Smooth muscle cell (in vitro differentiated cells): Measurements from ENCODE around the gene PDGFRB. TPM values are rescaled to one million over a fixed set of nuclear protein-coding genes. Genes with fewer than 3 reads are reported as not detected.

ENCODE experiments used
- DNase-seq: peaks from one replicate; lab custom pipeline; 2025; ENCODE audit not compliant: unreplicated experiment; lab: John Stamatoyannopoulos, UW
- H2AFZ ChIP-seq: fragments of 200-600 bp; sonication (generic); 2 replicates; pipeline ENCODE4 v1.6.0; 2016; ENCODE audit warnings: antibody characterized with exemption, low read depth, mild to moderate bottlenecking
- H3F3A ChIP-seq: fragments of 200-600 bp; sonication (generic); 2 replicates; pipeline ENCODE4 v1.6.0; 2017; ENCODE audit warnings: antibody characterized with exemption, low read depth
- H3K27ac ChIP-seq: fragments of 200-600 bp; sonication (generic); 2 replicates; pipeline ENCODE4 v1.5.1; 2016; ENCODE audit warnings: low read depth, mild to moderate bottlenecking
- H3K27me3 ChIP-seq: fragments of 200-600 bp; sonication (generic); 2 replicates; pipeline ENCODE4 v1.6.1; 2016; ENCODE audit warnings: low read depth, mild to moderate bottlenecking
- H3K36me3 ChIP-seq: fragments of 200-600 bp; sonication (generic); 2 replicates; pipeline ENCODE4 v1.5.1; 2016; ENCODE audit warnings: low read depth
- H3K4me1 ChIP-seq: fragments of 200-600 bp; sonication (generic); 2 replicates; pipeline ENCODE4 v1.5.1; 2016; ENCODE audit warnings: low read depth
- H3K4me2 ChIP-seq: fragments of 200-600 bp; sonication (generic); 2 replicates; pipeline ENCODE4 v1.6.0; 2016; ENCODE audit warnings: mild to moderate bottlenecking
- H3K4me3 ChIP-seq: fragments of 200-600 bp; sonication (generic); 2 replicates; pipeline ENCODE4 v1.5.1; 2016; ENCODE audit warnings: mild to moderate bottlenecking
- H3K79me2 ChIP-seq: fragments of 200-600 bp; sonication (generic); 2 replicates; pipeline ENCODE4 v1.6.0; 2016; ENCODE audit warnings: low read depth, mild to moderate bottlenecking
- H3K9ac ChIP-seq: fragments of 200-600 bp; sonication (generic); 2 replicates; pipeline ENCODE4 v1.6.0; 2016; ENCODE audit warnings: low read depth
- H3K9me3 ChIP-seq: fragments of 200-600 bp; sonication (generic); replicated peaks from 2 replicates; pipeline ENCODE4 v1.5.1; 2016; ENCODE audit warnings: low read depth
- H4K20me1 ChIP-seq: fragments of 200-600 bp; sonication (generic); 2 replicates; pipeline ENCODE4 v1.6.0; 2016; ENCODE audit warnings: low read depth
- WGBS: methylation state at CpG from one replicate; pipeline ENCODE4 v1.1.7; 2016; ENCODE audit warnings: low lambda C conversion rate; 5-methylcytosine and 5-hydroxymethylcytosine counted together
- polyA plus RNA-seq: library from polyadenylated mRNA; unstranded; fragments of >200 nt; fragmentation: Nextera tagmentation; extraction: Ambion mirVana; gene quantifications from 2 replicates; pipeline ENCODE4 v1.2.1, GENCODE V29; 2016
- total RNA-seq: library from RNA; depleted of rRNA; stranded (reverse); fragments of >200 nt; gene quantifications from 2 replicates; pipeline ENCODE4 v1.2.3, GENCODE V29; 2014
- TF ChIP-seq, protein P1 (sequence below): fragments of 200-600 bp; sonication (generic); IDR thresholded peaks from 2 replicates; pipeline ENCODE4 v1.5.1; 2017; ENCODE audit warnings: borderline replicate concordance, mild to moderate bottlenecking, antibody characterized with exemption; ENCODE audit not compliant: insufficient read depth, poor library complexity, severe bottlenecking

The PDGFRB gene
- total and polyA plus RNA-seq, 2 experiments from 2014 or later, result 370 to 522 TPM

DNA sequence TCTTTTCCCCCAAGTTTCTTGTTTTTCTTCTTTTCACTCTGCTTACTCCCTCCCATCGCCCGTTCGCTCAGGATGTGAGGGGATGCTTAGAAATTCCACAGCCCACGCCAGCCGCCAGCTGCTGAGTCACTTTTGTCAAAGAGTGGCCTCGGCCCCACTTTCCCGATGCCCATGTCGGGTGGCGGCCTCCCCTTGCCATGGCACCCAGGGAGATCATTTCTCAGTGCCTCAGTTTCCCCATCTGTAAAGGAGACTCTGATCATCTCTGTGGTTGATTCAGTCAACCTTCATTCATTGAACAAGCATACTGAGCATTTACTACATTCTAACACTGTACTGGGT is 353 bp upstream of the PDGFRB start:
- Histone ChIP-seq H3K36me3 (no peaks in the 10 kb centered on the region), H3K9me3 (no peaks in the 10 kb centered on the region), H3K27me3 (no peaks in the 10 kb centered on the region), H3K4me3 (peak overlapping the region; percentile 70), H3K4me2 (peak overlapping the region; percentile 94), H4K20me1 (peaks cover 35% of the 10 kb centered on the region), H3K79me2 (peaks cover 44% of the 10 kb centered on the region), H3K27ac (peak overlapping the region; percentile 100), H3F3A (peaks cover 23% of the 10 kb centered on the region), H2AFZ (no peak overlapping the region), H3K9ac (peak overlapping the region; percentile 28), H3K4me1 (peaks cover 21% of the 10 kb centered on the region)
- no peak for DNase-seq
- WGBS, result 12% methylated on average over 7 of the region's 9 CpGs
- TF ChIP-seq, protein P1, sequence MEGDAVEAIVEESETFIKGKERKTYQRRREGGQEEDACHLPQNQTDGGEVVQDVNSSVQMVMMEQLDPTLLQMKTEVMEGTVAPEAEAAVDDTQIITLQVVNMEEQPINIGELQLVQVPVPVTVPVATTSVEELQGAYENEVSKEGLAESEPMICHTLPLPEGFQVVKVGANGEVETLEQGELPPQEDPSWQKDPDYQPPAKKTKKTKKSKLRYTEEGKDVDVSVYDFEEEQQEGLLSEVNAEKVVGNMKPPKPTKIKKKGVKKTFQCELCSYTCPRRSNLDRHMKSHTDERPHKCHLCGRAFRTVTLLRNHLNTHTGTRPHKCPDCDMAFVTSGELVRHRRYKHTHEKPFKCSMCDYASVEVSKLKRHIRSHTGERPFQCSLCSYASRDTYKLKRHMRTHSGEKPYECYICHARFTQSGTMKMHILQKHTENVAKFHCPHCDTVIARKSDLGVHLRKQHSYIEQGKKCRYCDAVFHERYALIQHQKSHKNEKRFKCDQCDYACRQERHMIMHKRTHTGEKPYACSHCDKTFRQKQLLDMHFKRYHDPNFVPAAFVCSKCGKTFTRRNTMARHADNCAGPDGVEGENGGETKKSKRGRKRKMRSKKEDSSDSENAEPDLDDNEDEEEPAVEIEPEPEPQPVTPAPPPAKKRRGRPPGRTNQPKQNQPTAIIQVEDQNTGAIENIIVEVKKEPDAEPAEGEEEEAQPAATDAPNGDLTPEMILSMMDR, result no peak

DNA sequence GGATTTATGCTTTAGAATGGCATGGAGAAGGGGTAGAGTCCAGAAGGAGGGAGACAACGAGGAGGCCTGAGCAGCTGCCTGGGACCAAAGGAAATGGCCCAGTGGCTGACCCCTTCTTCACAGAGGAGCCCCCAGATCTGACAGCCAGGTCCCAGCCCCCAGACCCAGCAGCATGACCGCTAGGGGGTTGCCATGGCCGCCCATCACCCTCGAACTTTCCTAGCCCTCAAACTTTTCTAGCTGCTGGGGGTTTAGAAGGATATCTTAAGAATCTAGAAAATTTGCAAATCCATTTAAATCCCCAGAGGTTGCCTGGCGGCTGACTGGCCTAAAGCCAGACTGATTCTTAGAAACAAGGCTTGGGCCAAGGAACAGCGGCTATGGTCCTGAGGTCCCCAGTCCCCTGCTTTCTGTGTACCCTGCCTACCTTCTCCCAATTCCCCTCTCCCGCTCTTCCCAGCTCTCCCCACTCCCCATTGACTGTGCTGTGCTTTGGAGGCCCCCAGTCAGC is 972 bp downstream of the PDGFRB start:
- peaks cover 33% of the 10 kb centered on the region for H3K4me1 ChIP-seq

DNA sequence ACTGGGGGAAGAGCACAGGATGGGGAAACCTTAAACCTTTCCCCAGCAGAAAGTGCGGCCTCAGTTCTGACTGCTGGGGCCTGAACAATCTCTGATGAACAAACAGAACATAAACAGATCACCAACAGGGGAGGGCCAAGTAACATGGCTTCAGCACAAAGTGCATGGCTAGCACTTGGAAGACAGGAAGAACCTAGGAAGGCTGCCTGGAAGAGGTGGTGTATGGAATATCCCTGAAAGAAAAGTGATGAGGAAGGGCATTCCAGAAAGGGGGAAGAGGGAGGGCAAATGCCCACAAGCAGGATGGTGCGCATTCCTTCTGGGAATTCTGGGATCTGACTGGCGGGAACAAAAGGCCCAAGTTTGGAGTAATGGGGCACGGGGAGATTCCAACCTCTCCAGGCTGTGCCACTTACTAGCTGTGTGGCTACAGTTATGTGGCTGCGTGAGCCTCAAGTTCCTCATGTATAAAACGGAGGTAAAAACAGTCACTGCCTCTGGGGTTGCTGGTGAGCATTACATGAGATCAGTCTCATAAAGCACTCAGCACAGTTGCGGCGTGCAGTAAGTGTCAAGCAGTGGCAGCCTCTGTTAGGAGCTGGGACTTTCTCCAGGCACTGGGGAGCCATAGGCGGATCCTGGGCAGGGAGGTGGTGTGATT is 1.6 kb downstream of the PDGFRB start:
- H3K4me1 ChIP-seq, result peaks cover 39% of the 10 kb centered on the region
- H2AFZ ChIP-seq, result no peak overlapping the region
- peak overlapping the region; percentile 94 for H3K4me2 ChIP-seq
- H3K27ac ChIP-seq, result peak overlapping the region; percentile 100
- no peaks in the 10 kb centered on the region for H3K27me3 ChIP-seq
- peaks cover 54% of the 10 kb centered on the region for H4K20me1 ChIP-seq
- WGBS, result 23% methylated on average over 9 of the region's 9 CpGs
- no peak for DNase-seq
- peak overlapping the region; percentile 78 for H3K9ac ChIP-seq
- H3K36me3 ChIP-seq, result no peaks in the 10 kb centered on the region
- H3F3A ChIP-seq, result peaks cover 24% of the 10 kb centered on the region
- H3K4me3 ChIP-seq, result peak overlapping the region; percentile 70
- H3K9me3 ChIP-seq, result no peaks in the 10 kb centered on the region
- H3K79me2 ChIP-seq, result peaks cover 63% of the 10 kb centered on the region
- TF ChIP-seq, protein P1, result no peak

More for the DNA sequence above, 972 bp downstream of the PDGFRB start:
- no peaks in the 10 kb centered on the region for H3K36me3 ChIP-seq
- H3F3A ChIP-seq, result peaks cover 20% of the 10 kb centered on the region
- peak overlapping the region; percentile 100 for H3K27ac ChIP-seq
- H2AFZ ChIP-seq, result no peak overlapping the region
- peak overlapping the region; percentile 94 for H3K4me2 ChIP-seq
- no peak for DNase-seq
- H3K9me3 ChIP-seq, result no peaks in the 10 kb centered on the region
- H3K27me3 ChIP-seq, result no peaks in the 10 kb centered on the region
- H3K79me2 ChIP-seq, result peaks cover 58% of the 10 kb centered on the region
- H4K20me1 ChIP-seq, result peaks cover 48% of the 10 kb centered on the region
- H3K9ac ChIP-seq, result peak overlapping the region; percentile 78
- H3K4me3 ChIP-seq, result peak overlapping the region; percentile 70
- 6% methylated on average over 7 of the region's 7 CpGs for WGBS
- TF ChIP-seq, protein P1, result peak; percentile 25

DNA sequence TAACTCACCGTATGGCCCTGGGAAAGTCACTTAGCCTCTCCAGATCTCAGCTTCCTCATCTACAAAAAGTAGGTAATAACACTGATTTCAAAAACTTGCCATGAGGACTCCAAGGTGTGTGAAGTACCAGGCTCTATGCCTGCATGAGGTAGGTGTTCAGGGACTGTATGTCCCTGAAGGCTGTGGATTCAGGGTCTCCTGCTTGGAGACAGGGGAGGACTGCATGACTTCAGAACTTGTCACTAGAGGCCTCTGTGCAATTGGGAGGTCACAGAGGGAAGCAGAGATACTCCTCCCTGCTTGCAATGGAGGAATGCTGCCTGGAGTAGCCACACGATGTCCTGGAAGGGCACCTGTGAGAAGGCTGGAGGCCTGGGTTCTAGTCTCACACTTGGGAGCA is 2.2 kb downstream of the PDGFRB start:
- Histone ChIP-seq H3K36me3 (no peaks in the 10 kb centered on the region), H3K9me3 (no peaks in the 10 kb centered on the region), H3K4me3 (peak overlapping the region; percentile 70), H2AFZ (no peak overlapping the region), H3K4me2 (peak overlapping the region; percentile 94), H3K27ac (peak overlapping the region; percentile 100), H3F3A (peaks cover 24% of the 10 kb centered on the region), H3K79me2 (peaks cover 69% of the 10 kb centered on the region), H3K9ac (peak overlapping the region; percentile 78), H4K20me1 (peaks cover 60% of the 10 kb centered on the region), H3K27me3 (no peaks in the 10 kb centered on the region), H3K4me1 (peaks cover 42% of the 10 kb centered on the region)
- no peak for DNase-seq
- TF ChIP-seq, protein P1, result no peak
- 27% methylated on average over 2 of the region's 2 CpGs for WGBS
